Neural cell (in vitro differentiated cells): ENCODE results near the gene REXO1. TPM values are rescaled to one million over a fixed set of nuclear protein-coding genes. Genes with fewer than 3 reads are reported as not detected.

Experiments used
- H2AFZ ChIP-seq: fragments of 200-600, 300-800 bp; sonication (generic), shearing (Covaris generic); 2 replicates; pipeline ENCODE4 v1.6.0; 2014; ENCODE audit warnings: low read depth, mild to moderate bottlenecking, antibody characterized with exemption, low read length, moderate library complexity
- H3F3A ChIP-seq: fragments of 200-600 bp; shearing (Covaris generic); 2 replicates; pipeline ENCODE4 v1.6.1; 2016; ENCODE audit warnings: mild to moderate bottlenecking, moderate library complexity, mixed read lengths, antibody characterized with exemption, low read length; ENCODE audit not compliant: insufficient read depth, poor library complexity, severe bottlenecking
- H3K27ac ChIP-seq: fragments of 200-600, 300-800 bp; sonication (generic), shearing (Covaris generic); 2 replicates; pipeline ENCODE4 v1.5.1; 2014; ENCODE audit warnings: mild to moderate bottlenecking, low read length, moderate library complexity
- H3K27me3 ChIP-seq: fragments of 300-800, 200-600 bp; sonication (generic), shearing (Covaris generic); 2 replicates; pipeline ENCODE4 v1.6.0; 2014; ENCODE audit warnings: mild to moderate bottlenecking, low read depth, low read length, moderate library complexity; ENCODE audit not compliant: insufficient read depth
- H3K36me3 ChIP-seq: fragments of 300-800, 200-600 bp; sonication (generic), shearing (Covaris generic); 2 replicates; pipeline ENCODE4 v1.5.1; 2014; ENCODE audit warnings: mild to moderate bottlenecking, antibody characterized with exemption, low read length, moderate library complexity; ENCODE audit not compliant: insufficient read depth
- H3K4me2 ChIP-seq: fragments of 300-800, 200-600 bp; sonication (generic), shearing (Covaris generic); 2 replicates; pipeline ENCODE4 v1.6.0; 2014; ENCODE audit warnings: mild to moderate bottlenecking, low read length
- H3K4me3 ChIP-seq: fragments of 300-800, 200-600 bp; sonication (generic), shearing (Covaris generic); 2 replicates; pipeline ENCODE4 v1.5.1; 2014; ENCODE audit warnings: mild to moderate bottlenecking, low read length, moderate library complexity
- H3K79me2 ChIP-seq: fragments of 200-600 bp; shearing (Covaris generic); replicated peaks from 2 replicates; pipeline ENCODE4 v1.6.0; 2014; ENCODE audit warnings: mild to moderate bottlenecking, low read length, moderate library complexity; ENCODE audit not compliant: insufficient read depth
- H3K9ac ChIP-seq: fragments of 300-800, 200-600 bp; sonication (generic), shearing (Covaris generic); 2 replicates; pipeline ENCODE4 v1.6.1; 2016; ENCODE audit warnings: mild to moderate bottlenecking, low read length, mixed read lengths
- H3K9me2 ChIP-seq: fragments of 200-600 bp; shearing (Covaris generic); 2 replicates; pipeline ENCODE4 v1.6.1; 2016; ENCODE audit warnings: mild to moderate bottlenecking, low read length, mixed read lengths; ENCODE audit not compliant: insufficient read depth
- H3K9me3 ChIP-seq: fragments of 200-600, 300-800 bp; sonication (generic), shearing (Covaris generic); 2 replicates; pipeline ENCODE4 v1.6.1; 2016; ENCODE audit warnings: mild to moderate bottlenecking, mixed run types, low read length, moderate library complexity, mixed read lengths
- H4K20me1 ChIP-seq: fragments of 200-600 bp; shearing (Covaris generic); 2 replicates; pipeline ENCODE4 v1.6.1; 2016; ENCODE audit warnings: mild to moderate bottlenecking, mixed run types; ENCODE audit not compliant: insufficient read depth
- EP300 ChIP-seq: fragments of 450-650 bp; conservative IDR thresholded peaks from 2 replicates; pipeline ENCODE4 v1.6.1; 2014; ENCODE audit warnings: antibody characterized with exemption, mild to moderate bottlenecking, moderate library complexity; ENCODE audit not compliant: poor library complexity, severe bottlenecking
- EZH2 ChIP-seq: fragments of 200-600, 300-800 bp; shearing (Covaris generic), sonication (generic); IDR thresholded peaks from 2 replicates; pipeline ENCODE4 v1.6.1; 2014; ENCODE audit warnings: antibody characterized with exemption, low read length, borderline replicate concordance, mild to moderate bottlenecking; ENCODE audit not compliant: insufficient read depth, poor library complexity, severe bottlenecking
- MXI1 ChIP-seq: fragments of 450-650 bp; conservative IDR thresholded peaks from 2 replicates; pipeline ENCODE4 v1.6.1; 2014; ENCODE audit warnings: antibody characterized with exemption, mild to moderate bottlenecking; ENCODE audit not compliant: poor library complexity, severe bottlenecking
- POLR2AphosphoS5 ChIP-seq: IDR thresholded peaks from 2 replicates; pipeline ENCODE4 v1.6.1; 2012
- RAD21 ChIP-seq: fragments of 450-650 bp; conservative IDR thresholded peaks from 2 replicates; pipeline ENCODE4 v1.6.1; 2014; ENCODE audit warnings: antibody characterized with exemption, mild to moderate bottlenecking, moderate library complexity
- SMC3 ChIP-seq: fragments of 450-650 bp; conservative IDR thresholded peaks from 2 replicates; pipeline ENCODE4 v1.6.1; 2014; ENCODE audit warnings: antibody characterized with exemption, mild to moderate bottlenecking, moderate library complexity; ENCODE audit not compliant: poor library complexity
- TAF1 ChIP-seq: IDR thresholded peaks from 2 replicates; pipeline ENCODE4 v1.6.1; 2012; ENCODE audit warnings: low read depth
- polyA plus RNA-seq: library from polyadenylated mRNA; depleted of rRNA; stranded (reverse); fragments of >200 nt; gene quantifications from 2 replicates; pipeline ENCODE4 v1.2.3, GENCODE V29; 2014
- TF ChIP-seq, protein P1 (sequence below): IDR thresholded peaks from 2 replicates; pipeline ENCODE4 v1.6.1; 2012; ENCODE audit warnings: borderline replicate concordance
- TF ChIP-seq, protein P2 (sequence below): fragments of 450-650 bp; IDR thresholded peaks from 2 replicates; pipeline ENCODE4 v1.5.1; 2014; ENCODE audit warnings: antibody characterized with exemption, mild to moderate bottlenecking, moderate library complexity; ENCODE audit not compliant: poor library complexity, severe bottlenecking

Gene REXO1
- polyA plus RNA-seq, 1 donor from 2014 or later, result 9.2 TPM

DNA sequence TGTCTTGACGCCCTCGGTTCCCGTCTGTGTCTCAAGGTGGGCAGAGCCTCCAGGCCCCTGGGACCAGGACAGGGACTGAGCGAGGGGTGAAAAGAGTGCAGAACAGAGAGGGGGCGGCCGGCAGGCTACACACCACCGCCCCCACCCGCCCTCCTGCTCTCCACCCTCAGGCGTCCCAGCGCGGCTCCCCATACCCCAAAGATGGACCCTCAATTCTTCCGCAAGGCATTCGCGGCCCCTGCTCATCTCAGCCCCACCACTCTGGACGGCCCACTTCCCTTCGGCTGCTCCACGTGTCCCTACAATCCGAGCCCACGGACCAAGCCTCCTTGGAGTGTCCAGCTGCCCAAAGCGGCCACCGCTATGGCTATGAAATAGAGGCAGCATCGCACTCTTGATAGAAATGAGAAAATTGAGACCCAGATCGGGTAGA, 13.3 kb upstream of the REXO1 start:
- H3K9me3 ChIP-seq, result no peaks in the 10 kb centered on the region
- H3K9me2 ChIP-seq, result no peaks in the 10 kb centered on the region
- H4K20me1 ChIP-seq, result no peaks in the 10 kb centered on the region
- no peaks in the 10 kb centered on the region for H3K36me3 ChIP-seq
- H3K27me3 ChIP-seq, result peaks cover 26% of the 10 kb centered on the region
- TF ChIP-seq POLR2AphosphoS5, result no peak
- no peak for TF ChIP-seq RAD21
- TF ChIP-seq EZH2, result no peak
- TF ChIP-seq, protein P1, sequence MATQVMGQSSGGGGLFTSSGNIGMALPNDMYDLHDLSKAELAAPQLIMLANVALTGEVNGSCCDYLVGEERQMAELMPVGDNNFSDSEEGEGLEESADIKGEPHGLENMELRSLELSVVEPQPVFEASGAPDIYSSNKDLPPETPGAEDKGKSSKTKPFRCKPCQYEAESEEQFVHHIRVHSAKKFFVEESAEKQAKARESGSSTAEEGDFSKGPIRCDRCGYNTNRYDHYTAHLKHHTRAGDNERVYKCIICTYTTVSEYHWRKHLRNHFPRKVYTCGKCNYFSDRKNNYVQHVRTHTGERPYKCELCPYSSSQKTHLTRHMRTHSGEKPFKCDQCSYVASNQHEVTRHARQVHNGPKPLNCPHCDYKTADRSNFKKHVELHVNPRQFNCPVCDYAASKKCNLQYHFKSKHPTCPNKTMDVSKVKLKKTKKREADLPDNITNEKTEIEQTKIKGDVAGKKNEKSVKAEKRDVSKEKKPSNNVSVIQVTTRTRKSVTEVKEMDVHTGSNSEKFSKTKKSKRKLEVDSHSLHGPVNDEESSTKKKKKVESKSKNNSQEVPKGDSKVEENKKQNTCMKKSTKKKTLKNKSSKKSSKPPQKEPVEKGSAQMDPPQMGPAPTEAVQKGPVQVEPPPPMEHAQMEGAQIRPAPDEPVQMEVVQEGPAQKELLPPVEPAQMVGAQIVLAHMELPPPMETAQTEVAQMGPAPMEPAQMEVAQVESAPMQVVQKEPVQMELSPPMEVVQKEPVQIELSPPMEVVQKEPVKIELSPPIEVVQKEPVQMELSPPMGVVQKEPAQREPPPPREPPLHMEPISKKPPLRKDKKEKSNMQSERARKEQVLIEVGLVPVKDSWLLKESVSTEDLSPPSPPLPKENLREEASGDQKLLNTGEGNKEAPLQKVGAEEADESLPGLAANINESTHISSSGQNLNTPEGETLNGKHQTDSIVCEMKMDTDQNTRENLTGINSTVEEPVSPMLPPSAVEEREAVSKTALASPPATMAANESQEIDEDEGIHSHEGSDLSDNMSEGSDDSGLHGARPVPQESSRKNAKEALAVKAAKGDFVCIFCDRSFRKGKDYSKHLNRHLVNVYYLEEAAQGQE, result no peak
- no peak for TF ChIP-seq SMC3
- no peak for TF ChIP-seq EP300
- TF ChIP-seq, protein P2, sequence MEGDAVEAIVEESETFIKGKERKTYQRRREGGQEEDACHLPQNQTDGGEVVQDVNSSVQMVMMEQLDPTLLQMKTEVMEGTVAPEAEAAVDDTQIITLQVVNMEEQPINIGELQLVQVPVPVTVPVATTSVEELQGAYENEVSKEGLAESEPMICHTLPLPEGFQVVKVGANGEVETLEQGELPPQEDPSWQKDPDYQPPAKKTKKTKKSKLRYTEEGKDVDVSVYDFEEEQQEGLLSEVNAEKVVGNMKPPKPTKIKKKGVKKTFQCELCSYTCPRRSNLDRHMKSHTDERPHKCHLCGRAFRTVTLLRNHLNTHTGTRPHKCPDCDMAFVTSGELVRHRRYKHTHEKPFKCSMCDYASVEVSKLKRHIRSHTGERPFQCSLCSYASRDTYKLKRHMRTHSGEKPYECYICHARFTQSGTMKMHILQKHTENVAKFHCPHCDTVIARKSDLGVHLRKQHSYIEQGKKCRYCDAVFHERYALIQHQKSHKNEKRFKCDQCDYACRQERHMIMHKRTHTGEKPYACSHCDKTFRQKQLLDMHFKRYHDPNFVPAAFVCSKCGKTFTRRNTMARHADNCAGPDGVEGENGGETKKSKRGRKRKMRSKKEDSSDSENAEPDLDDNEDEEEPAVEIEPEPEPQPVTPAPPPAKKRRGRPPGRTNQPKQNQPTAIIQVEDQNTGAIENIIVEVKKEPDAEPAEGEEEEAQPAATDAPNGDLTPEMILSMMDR, result no peak
- no peak for TF ChIP-seq MXI1
- TF ChIP-seq TAF1, result no peak
- peak overlapping the region; percentile 9 for H3K9ac ChIP-seq
- peak overlapping the region; percentile 66 for H3K4me3 ChIP-seq
- H3F3A ChIP-seq, result no peaks in the 10 kb centered on the region
- H3K27ac ChIP-seq, result no peak overlapping the region
- peak overlapping the region; percentile 30 for H3K4me2 ChIP-seq
- H3K79me2 ChIP-seq, result no peaks in the 10 kb centered on the region
- H2AFZ ChIP-seq, result no peak overlapping the region

DNA sequence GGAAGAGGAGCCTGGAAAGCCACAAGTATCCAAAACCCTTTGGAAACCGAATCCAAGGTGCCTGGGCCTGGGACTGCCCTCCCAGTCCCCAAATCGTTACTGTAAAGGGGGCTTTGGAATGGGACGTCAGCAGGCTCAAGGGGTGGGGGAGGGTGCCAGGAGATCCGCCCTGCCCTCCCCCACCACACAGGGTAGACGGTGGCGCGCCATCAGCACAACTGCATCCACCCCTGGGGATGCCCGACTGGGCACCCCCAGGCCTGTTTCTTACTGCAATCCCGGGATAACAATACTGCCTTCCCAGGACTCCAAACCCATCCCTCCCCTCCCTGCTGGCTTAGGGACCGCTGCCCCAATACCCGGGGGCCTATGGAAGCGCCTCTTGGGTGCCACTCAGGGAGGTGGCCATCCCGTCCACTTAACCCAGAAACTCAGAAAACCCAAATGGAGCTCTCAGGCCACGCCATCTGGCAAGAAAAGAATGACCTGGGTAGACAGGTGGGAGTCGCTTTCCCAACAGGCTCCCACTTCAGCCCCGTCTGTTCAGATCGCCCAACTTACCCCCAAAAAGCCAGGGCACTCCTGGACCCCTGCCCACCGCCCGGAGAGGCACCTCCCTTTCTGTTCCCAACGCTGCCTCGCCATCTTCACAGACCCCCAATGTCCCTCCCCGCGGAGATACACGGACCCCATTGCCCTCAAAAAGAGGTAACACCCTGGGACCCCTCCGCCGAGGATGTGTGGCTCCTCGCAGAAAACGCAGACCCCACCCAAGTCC, 12.7 kb upstream of the REXO1 start:
- Histone ChIP-seq H3K4me2 (no peak overlapping the region), H3K9ac (peak overlapping the region; percentile 9), H3K79me2 (no peaks in the 10 kb centered on the region), H3F3A (no peaks in the 10 kb centered on the region), H4K20me1 (no peaks in the 10 kb centered on the region), H3K9me3 (no peaks in the 10 kb centered on the region), H3K9me2 (no peaks in the 10 kb centered on the region), H3K27me3 (peaks cover 26% of the 10 kb centered on the region), H2AFZ (no peak overlapping the region), H3K27ac (no peak overlapping the region), H3K4me3 (peak overlapping the region; percentile 66), H3K36me3 (no peaks in the 10 kb centered on the region)
- TF ChIP-seq MXI1, result no peak
- no peak for TF ChIP-seq POLR2AphosphoS5
- TF ChIP-seq SMC3, result no peak
- TF ChIP-seq EP300, result no peak
- TF ChIP-seq, protein P1, result no peak
- no peak for TF ChIP-seq TAF1
- TF ChIP-seq RAD21, result no peak
- TF ChIP-seq, protein P2, result no peak
- TF ChIP-seq EZH2, result no peak
